GM12878 (cell line): ENCODE measurements around the gene BCL11A. TPM values are rescaled to one million over a fixed set of nuclear protein-coding genes. Genes with fewer than 3 reads are reported as not detected.

Experiments
- ATAC-seq: fragments of 200-7000 bp; cut with Tn5 transposase; 3 replicates; pipeline ENCODE4 v1.9.1; 2020; ENCODE audit warnings: mild to moderate bottlenecking, moderate library complexity
- BruUV-seq: library from RNA; stranded (reverse); fragments of 400-500 nt; replicated peaks from 2 replicates; lab custom pipeline; 2021; lab: Mats Ljungman, UMichigan
- CTCF ChIA-PET: fragments of 300-600 bp; sonication (Branson Sonifier 250); formaldehyde crosslinking; extraction: SDS; loops from one replicate; lab custom pipeline; 2021; ENCODE audit warnings: inconsistent platforms; lab: Yijun Ruan, JAX
- POLR2A ChIA-PET: fragments of 350-600 bp; formaldehyde crosslinking; extraction: SDS; loops from one replicate; lab custom pipeline; 2021; ENCODE audit warnings: inconsistent platforms; lab: Charles Lee
- RAD21 ChIA-PET: fragments of 300-600 bp; sonication (Branson Sonifier 250); formaldehyde crosslinking; loops from one replicate; lab custom pipeline; 2023; ENCODE audit warnings: antibody characterized with exemption; ENCODE audit not compliant: unreplicated experiment; lab: Charles Lee
- SMC1A ChIA-PET: fragments of 300-600 bp; sonication (Branson Sonifier 250); formaldehyde crosslinking; loops from one replicate; lab custom pipeline; 2023; ENCODE audit not compliant: unreplicated experiment, uncharacterized antibody; lab: Charles Lee
- DNase-seq: peaks from one replicate; pipeline ENCODE4 v3.0.0-alpha.2; 2011; ENCODE audit warnings: low read depth, low spot score
- FAIRE-seq: peaks from 3 replicates; lab custom pipeline; 2011; peaks lifted over from hg19 to GRCh38; lab: Jason Lieb, UNC
- H2AFZ ChIP-seq: 2 replicates; pipeline ENCODE4 v1.6.0; 2011; ENCODE audit warnings: low read depth, low read length, control low read depth; ENCODE audit not compliant: control insufficient read depth
- H3K27ac ChIP-seq: 2 replicates; pipeline ENCODE4 v1.5.1; 2011; ENCODE audit warnings: control low read depth; ENCODE audit not compliant: control insufficient read depth, insufficient read depth
- H3K27me3 ChIP-seq, 2 experiments: replicated peaks in 1 of 2; 2 replicates each; pipeline versions ENCODE4 v1.6.0 to v1.6.1; 2011; ENCODE audit warnings: low read length in 1 of 2; ENCODE audit not compliant: control insufficient read depth in 2 of 2, insufficient read depth in 2 of 2
- H3K36me3 ChIP-seq, 2 experiments: 2 replicates each; pipeline ENCODE4 v1.5.1; 2011; ENCODE audit warnings: low read length in 1 of 2; ENCODE audit not compliant: control insufficient read depth in 2 of 2, insufficient read depth in 2 of 2
- H3K4me1 ChIP-seq: 2 replicates; pipeline ENCODE4 v1.6.1; 2011; ENCODE audit warnings: mild to moderate bottlenecking, low read length, moderate library complexity, mixed read lengths; ENCODE audit not compliant: control insufficient read depth, insufficient read depth
- H3K4me2 ChIP-seq: 2 replicates; pipeline ENCODE4 v1.6.0; 2011; ENCODE audit warnings: control low read depth; ENCODE audit not compliant: control insufficient read depth, insufficient read depth
- H3K4me3 ChIP-seq: fragments of 200-600 bp; sonication (generic); 2 replicates; pipeline ENCODE4 v1.5.1; 2016
- H3K79me2 ChIP-seq: 2 replicates; pipeline ENCODE4 v1.6.0; 2011; ENCODE audit warnings: low read length; ENCODE audit not compliant: control insufficient read depth, insufficient read depth
- H3K9ac ChIP-seq: 2 replicates; pipeline ENCODE4 v1.8.0; 2011; ENCODE audit warnings: low read length, control low read depth, mixed read lengths; ENCODE audit not compliant: control insufficient read depth, insufficient read depth
- H3K9me3 ChIP-seq: replicated peaks from 3 replicates; pipeline ENCODE4 v1.5.1; 2011; ENCODE audit warnings: mild to moderate bottlenecking, low read length; ENCODE audit not compliant: control insufficient read depth, insufficient read depth
- H4K20me1 ChIP-seq: 2 replicates; pipeline ENCODE4 v1.6.0; 2011; ENCODE audit not compliant: control insufficient read depth, insufficient read depth
- ATF7 ChIP-seq: fragments of 450-650 bp; IDR thresholded peaks from 2 replicates; pipeline ENCODE4 v1.6.1; 2016; ENCODE audit warnings: low read depth, mild to moderate bottlenecking
- BHLHE40 ChIP-seq, 2 experiments: fragments of 450-650 bp in 1 of 2; IDR thresholded peaks; 2 replicates each; pipeline ENCODE4 v1.6.1; 2011 to 2017; ENCODE audit warnings: low read depth in 2 of 2, borderline replicate concordance in 1 of 2, improper control_type of control experiment in 1 of 2, low read length in 1 of 2, mild to moderate bottlenecking in 1 of 2
- CREM ChIP-seq: IDR thresholded peaks from 2 replicates; pipeline ENCODE4 v1.6.1; 2014; ENCODE audit warnings: antibody characterized with exemption, low read depth
- FOS ChIP-seq: IDR thresholded peaks from 3 replicates; pipeline ENCODE4 v1.6.1; 2011; ENCODE audit warnings: borderline replicate concordance; ENCODE audit not compliant: insufficient read length; ENCODE audit errors: extremely low read depth
- IKZF1 ChIP-seq: fragments of 450-650 bp; conservative IDR thresholded peaks from 2 replicates; pipeline ENCODE4 v1.6.1; 2017; ENCODE audit warnings: antibody characterized with exemption, mild to moderate bottlenecking
- JUND ChIP-seq: IDR thresholded peaks from 2 replicates; pipeline ENCODE4 v1.6.1; 2012; ENCODE audit warnings: low read depth, mild to moderate bottlenecking, low read length, improper control_type of control experiment, moderate library complexity
- NR2C1 ChIP-seq: fragments of 450-650 bp; IDR thresholded peaks from 2 replicates; pipeline ENCODE4 v1.6.1; 2017; ENCODE audit warnings: antibody characterized with exemption, mild to moderate bottlenecking, moderate library complexity
- NR2C2 ChIP-seq: IDR thresholded peaks from 2 replicates; pipeline ENCODE4 v1.6.1; 2011; ENCODE audit warnings: borderline replicate concordance, low read depth; ENCODE audit not compliant: control insufficient read depth, insufficient read length
- RB1 ChIP-seq: fragments of 450-650 bp; formaldehyde crosslinking; IDR thresholded peaks from 2 replicates; pipeline ENCODE4 v1.6.1; 2017; ENCODE audit warnings: mild to moderate bottlenecking, borderline replicate concordance
- RCOR1 ChIP-seq: conservative IDR thresholded peaks from 2 replicates; pipeline ENCODE4 v1.6.1; 2012; ENCODE audit warnings: low read depth, low read length, improper control_type of control experiment
- RFX5 ChIP-seq: IDR thresholded peaks from 2 replicates; pipeline ENCODE4 v1.6.1; 2011; ENCODE audit warnings: low read depth, low read length, improper control_type of control experiment
- TAF1 ChIP-seq: IDR thresholded peaks from 2 replicates; pipeline ENCODE4 v1.6.1; 2011; ENCODE audit warnings: mild to moderate bottlenecking, low read depth, low read length, borderline replicate concordance
- TARDBP ChIP-seq: IDR thresholded peaks from 2 replicates; pipeline ENCODE4 v1.6.1; 2016; ENCODE audit warnings: borderline replicate concordance
- ZNF217 ChIP-seq: fragments of 450-650 bp; IDR thresholded peaks from 2 replicates; pipeline ENCODE4 v1.6.1; 2017; ENCODE audit warnings: antibody characterized with exemption, mild to moderate bottlenecking
- ZZZ3 ChIP-seq: IDR thresholded peaks from 2 replicates; pipeline ENCODE4 v1.6.1; 2011; ENCODE audit warnings: low read depth; ENCODE audit not compliant: control insufficient read depth, insufficient read length
- WGBS: methylation state at CpG from one replicate; pipeline ENCODE4 v1.1.6; 2016; ENCODE audit warnings: low lambda C conversion rate; ENCODE audit not compliant: insufficient replicate concordance, insufficient coverage; ENCODE audit errors: missing lambda C conversion rate; 5-methylcytosine and 5-hydroxymethylcytosine counted together
- in situ Hi-C: fragments of 300-500 bp; cut with MboI; formaldehyde crosslinking; loops from 9 replicates; pipeline ENCODE4 v1.14.3; 2018; ENCODE audit warnings: mixed read lengths
- intact Hi-C: fragments of 100-400 bp; cut with micrococcal nuclease; formaldehyde crosslinking; loops from one replicate; pipeline ENCODE4 v1.14.2; 2022; ENCODE audit not compliant: unreplicated experiment
- polyA plus RNA-seq, 11 experiments: library from polyadenylated mRNA; depleted of rRNA in 4 of 11; unstranded in 6 of 11; stranded (reverse) in 5 of 11; fragments of >200 nt; fragmentation: Nextera tagmentation in 4 of 11; fragmentation: Illumina TruSeq in 1 of 11; extraction: Ambion mirVana in 4 of 11; extraction: Trizol in 1 of 11; gene quantifications; 1 replicate in 1 of 11; 2 replicates in 10 of 11; pipeline versions ENCODE4 v1.2.1 to v1.2.3, GENCODE V29; 2011 to 2016; ENCODE audit warnings: inconsistent platforms in 2 of 11, missing spikeins in 2 of 11, low read depth in 1 of 11
- total RNA-seq, 4 experiments: library from RNA; depleted of rRNA in 3 of 4; stranded (reverse); fragments of >200 nt in 3 of 4; fragmentation: Illumina TruSeq in 1 of 4; extraction: Trizol in 1 of 4; gene quantifications; 2 replicates each; pipeline versions ENCODE4 v1.2.1 to v1.2.3, GENCODE V29; 2013 to 2021
- TF ChIP-seq, protein P1 (sequence below): IDR thresholded peaks from 2 replicates; pipeline ENCODE4 v1.6.1; 2011; ENCODE audit warnings: low read depth, low read length, improper control_type of control experiment, borderline replicate concordance

The BCL11A gene
- total and polyA plus RNA-seq, 10 of the 15 experiments (the other 5 are each of a cell fraction or from before 2014, with no cell fraction given), result 7.5 to 26.6 (median 11.1) TPM; not detected in 1

DNA sequence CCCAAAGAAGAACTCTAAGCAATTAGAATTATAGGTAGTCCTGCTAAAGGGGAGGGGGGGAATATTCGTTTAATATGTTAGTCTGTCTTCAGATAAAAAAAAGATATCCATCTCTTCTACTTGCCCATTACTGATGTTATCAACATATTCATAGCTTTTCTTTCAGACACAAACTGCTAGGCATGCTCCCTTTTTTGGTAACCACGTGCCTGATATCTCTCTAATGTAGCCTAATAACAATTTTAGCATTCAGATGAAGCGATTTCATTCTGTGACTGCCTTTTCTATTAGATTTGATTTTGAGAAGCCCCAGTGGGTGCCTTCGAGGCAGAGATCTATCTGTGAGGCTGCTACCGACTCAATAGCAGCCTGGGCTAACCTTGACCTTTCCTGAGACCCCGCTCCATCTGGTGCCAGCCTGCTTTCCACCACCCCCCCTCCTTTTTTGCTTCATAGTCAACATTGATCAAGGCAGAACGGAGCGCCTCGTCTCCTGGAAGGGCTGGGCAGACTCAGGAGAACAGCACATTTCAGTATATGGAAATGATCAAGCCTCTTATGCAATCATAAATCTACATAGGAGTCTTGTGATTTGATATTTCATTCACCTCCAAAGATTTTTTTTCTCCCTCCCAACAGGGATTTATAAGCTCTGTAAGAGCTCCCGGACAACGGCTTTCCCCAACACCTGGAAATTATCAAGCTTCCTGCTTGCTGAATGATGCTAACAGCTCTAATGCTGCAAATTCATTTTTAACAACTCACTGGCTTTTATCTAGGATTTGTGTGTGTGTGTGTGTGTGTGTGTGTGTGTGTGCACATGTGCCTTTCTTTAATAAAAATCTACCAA, 14.7 kb upstream of the BCL11A start:
- SMC1A ChIA-PET, result interaction anchor here (1.2 kb wide), 1 partner anchor 66 kb away, joined by 3 read pairs; no protein-coding TSS in a partner anchor
- no peak overlapping the region for H3K27ac ChIP-seq
- H3K9ac ChIP-seq, result no peak overlapping the region
- in situ Hi-C loops (loop anchor here (5.0 to 10.0 kb wide), 2 partner anchors 1271 to 1543 kb away; no protein-coding TSS in a partner anchor), intact Hi-C loops (loop anchor here (5.0 kb wide), 1 partner anchor 406 kb away; no protein-coding TSS in a partner anchor)
- RAD21 ChIA-PET, result no interaction called here
- no peak overlapping the region for H2AFZ ChIP-seq
- 39% methylated on average over 11 of the region's 11 CpGs for WGBS
- POLR2A ChIA-PET, result no interaction called here
- FAIRE-seq (no peak), ATAC-seq (no peak), DNase-seq (no peak)
- no TSS peak for BruUV-seq
- CTCF ChIA-PET, result no interaction called here
- no peaks in the 10 kb centered on the region for H3K79me2 ChIP-seq
- no peaks in the 10 kb centered on the region for H3K9me3 ChIP-seq
- H3K4me1 ChIP-seq, result peaks cover 4% of the 10 kb centered on the region
- TF ChIP-seq NR2C2, result no peak
- no peak for TF ChIP-seq RCOR1
- TF ChIP-seq NR2C1, result no peak
- TF ChIP-seq, all 136 proteins: peak for 0
- Histone ChIP-seq H3K4me2 (no peak overlapping the region), H4K20me1 (no peaks in the 10 kb centered on the region), H3K27me3 (peaks cover 4 to 6% of the 10 kb centered on the region in 2 experiments), H3K4me3 (no peak overlapping the region), H3K36me3 (no peaks in the 10 kb centered on the region)

DNA sequence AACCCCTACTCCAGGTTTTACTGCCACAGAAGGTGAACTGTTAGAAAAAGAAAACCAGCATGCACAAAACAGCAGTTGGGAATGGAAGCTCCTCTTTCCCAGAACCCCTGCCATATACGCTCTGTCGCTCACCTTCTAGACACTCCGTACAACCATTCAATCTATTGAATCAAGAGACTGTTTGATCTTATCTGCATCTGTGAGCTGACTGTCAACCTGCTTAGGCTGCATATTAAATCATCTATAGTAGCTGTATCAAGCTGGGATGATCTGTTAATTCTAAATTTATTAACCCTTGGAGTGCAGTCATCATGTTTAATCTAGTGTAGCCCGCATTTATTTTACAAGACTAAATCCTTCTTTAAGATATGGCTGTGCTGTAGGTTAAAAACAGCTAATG, 13.6 kb upstream of the BCL11A start:
- CTCF ChIA-PET, result interaction anchor here (0.9 to 2.3 kb wide), 4 partner anchors 12 to 76 kb away, joined by 3 to 10 read pairs (median 6); no protein-coding TSS in a partner anchor
- 82% methylated on average over 4 of the region's 4 CpGs for WGBS

More for the DNA sequence above, 13.6 kb upstream of the BCL11A start:
- peaks cover 4 to 6% of the 10 kb centered on the region in 2 experiments for H3K27me3 ChIP-seq
- SMC1A ChIA-PET, result interaction anchor here (0.7 to 1.7 kb wide), 2 partner anchors 13 to 585 kb away, joined by 3 to 4 read pairs; no protein-coding TSS in a partner anchor
- no TSS peak for BruUV-seq
- no peaks in the 10 kb centered on the region for H3K79me2 ChIP-seq
- no peak overlapping the region for H3K27ac ChIP-seq
- no peak for DNase-seq
- no peak overlapping the region for H2AFZ ChIP-seq
- in situ Hi-C loops (loop anchor here (5.0 to 10.0 kb wide), 2 partner anchors 1270 to 1542 kb away; no protein-coding TSS in a partner anchor), intact Hi-C loops (loop anchor here (5.0 kb wide), 1 partner anchor 405 kb away; no protein-coding TSS in a partner anchor)
- RAD21 ChIA-PET, result interaction anchor here (1.8 kb wide), 1 partner anchor 15 kb away, joined by 4 read pairs; no protein-coding TSS in a partner anchor
- no peaks in the 10 kb centered on the region for H4K20me1 ChIP-seq
- H3K4me2 ChIP-seq, result no peak overlapping the region
- FAIRE-seq, result no peak
- ATAC-seq, result no peak
- POLR2A ChIA-PET, result no interaction called here
- peaks cover 4% of the 10 kb centered on the region for H3K4me1 ChIP-seq
- no peaks in the 10 kb centered on the region for H3K9me3 ChIP-seq
- no peaks in the 10 kb centered on the region for H3K36me3 ChIP-seq
- H3K9ac ChIP-seq, result no peak overlapping the region
- TF ChIP-seq TARDBP (no peak), RFX5 (no peak), ATF7 (no peak), JUND (no peak), TAF1 (no peak), IKZF1 (no peak), FOS (no peak), ZZZ3 (no peak), CREM (no peak), ZNF217 (no peak), RB1 (no peak), BHLHE40 (IDR thresholded peaks at IDR 0.05; ENCODE audit: borderline replicate concordance in 1 of 2, low read depth in 2 of 2, low read length in 1 of 2) (no peak)
- TF ChIP-seq, protein P1, sequence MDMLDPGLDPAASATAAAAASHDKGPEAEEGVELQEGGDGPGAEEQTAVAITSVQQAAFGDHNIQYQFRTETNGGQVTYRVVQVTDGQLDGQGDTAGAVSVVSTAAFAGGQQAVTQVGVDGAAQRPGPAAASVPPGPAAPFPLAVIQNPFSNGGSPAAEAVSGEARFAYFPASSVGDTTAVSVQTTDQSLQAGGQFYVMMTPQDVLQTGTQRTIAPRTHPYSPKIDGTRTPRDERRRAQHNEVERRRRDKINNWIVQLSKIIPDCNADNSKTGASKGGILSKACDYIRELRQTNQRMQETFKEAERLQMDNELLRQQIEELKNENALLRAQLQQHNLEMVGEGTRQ, result no peak
- no peak overlapping the region for H3K4me3 ChIP-seq
